Measurements from ENCODE around the gene RIMKLB. TPM values are rescaled to one million over a fixed set of nuclear protein-coding genes. Genes with fewer than 3 reads are reported as not detected.

Gene RIMKLB
- total RNA-seq, 1 experiment from 2014 or later, result 87.7 TPM

GRCh38 chr12:8648576-8649205 is 49.1 kb upstream of the RIMKLB start:
- no peak overlapping the region for H2AK5ac ChIP-seq (ENCODE audit: insufficient read length, low read length)
- Mint-ChIP-seq H3K4me1 (peaks cover 9 to 21% of the 10 kb centered on the region in 2 experiments), H3K27ac (no peak overlapping the region), H3K27me3 (ENCODE audit: low read depth) (no peaks in the 10 kb centered on the region), H3K9me3 (no peaks in the 10 kb centered on the region), H3K36me3 (ENCODE audit: insufficient read depth in 1 of 3, low read depth in 3 of 3) (no peaks in the 10 kb centered on the region), H3K4me3 (no peak overlapping the region)
- H2BK5ac ChIP-seq (ENCODE audit: insufficient read length, low read length), result no peak overlapping the region
- H2BK120ac ChIP-seq (ENCODE audit: low read depth, low read length, poor library complexity, severe bottlenecking), result no peak overlapping the region
- H2BK20ac ChIP-seq (ENCODE audit: low read depth, low read length, poor library complexity, severe bottlenecking), result no peak overlapping the region
- no peak overlapping the region for H3K14ac ChIP-seq (ENCODE audit: insufficient read depth, low read length)
- no CpG with 5 or more reads among the region's 8 CpGs for WGBS (ENCODE audit: extremely low coverage, insufficient read length, low lambda C conversion rate)
- no peak overlapping the region for H3K56ac ChIP-seq (ENCODE audit: insufficient read length, low read depth, low read length)
- no peaks in the 10 kb centered on the region for H3K27me3 ChIP-seq (ENCODE audit: insufficient read depth, low read length)
- H4K91ac ChIP-seq (ENCODE audit: insufficient read length, low read depth, low read length), result no peak overlapping the region
- no peak overlapping the region for H3K4ac ChIP-seq (ENCODE audit: low read depth, low read length)
- H3K23ac ChIP-seq (ENCODE audit: insufficient read length, low read depth, low read length), result no peak overlapping the region
- no peak overlapping the region for H3K27ac ChIP-seq (ENCODE audit: insufficient read length, low read depth, low read length)
- H3K23me2 ChIP-seq (ENCODE audit: insufficient read length, low read depth, low read length, poor library complexity, severe bottlenecking), result no peaks in the 10 kb centered on the region
- no peaks in the 10 kb centered on the region for H3K79me2 ChIP-seq (ENCODE audit: insufficient read depth, low read length)
- no peak overlapping the region for H2BK12ac ChIP-seq (ENCODE audit: insufficient read length, low read depth, low read length)
- no peak overlapping the region for H3K9ac ChIP-seq (ENCODE audit: extremely low read depth, insufficient read length, low read length)
- H2BK15ac ChIP-seq (ENCODE audit: low read depth, low read length), result no peak overlapping the region
- H3K9me3 ChIP-seq (ENCODE audit: control insufficient read depth, low read depth, low read length), result no peaks in the 10 kb centered on the region
- TF ChIP-seq CTCF (conservative IDR thresholded peaks at IDR 0.05), result no peak
- no peak overlapping the region for H4K8ac ChIP-seq (replicated peaks; ENCODE audit: insufficient read length, low read depth, low read length)
- DNase-seq, result no peak
- H3K4me2 ChIP-seq (ENCODE audit: insufficient read depth, insufficient read length, low read length), result no peak overlapping the region
- 0 out of 2 replicates have a peak, but pooled peaks cover 4% of the 10 kb centered on the region for H3K4me1 ChIP-seq (ENCODE audit: insufficient read depth, low read length)
- H3K18ac ChIP-seq (ENCODE audit: insufficient read length, low read depth, low read length), result no peak overlapping the region
- H4K20me1 ChIP-seq (ENCODE audit: control insufficient read depth, insufficient read depth, insufficient read length), result no peaks in the 10 kb centered on the region
- H4K5ac ChIP-seq (ENCODE audit: insufficient read length, low read depth, low read length), result no peak overlapping the region
- no peak overlapping the region for H3T11ph ChIP-seq (ENCODE audit: low read length)
- no peaks in the 10 kb centered on the region for H3K79me1 ChIP-seq (ENCODE audit: insufficient read depth, low read depth, low read length, poor library complexity, severe bottlenecking)
- no peak overlapping the region for H2AFZ ChIP-seq (ENCODE audit: low read length)

Measured in H9 (cell line).